GM21786 (cell line): ENCODE measurements around the gene ESAM.
"Not testable (repeated sequence)": the region's sequence is repeated elsewhere in the genome, so short reads cannot be mapped to it uniquely, and the experiment has no call there.

Source experiments
- ATAC-seq: cut with Tn5 transposase; IDR thresholded peaks from one replicate; pipeline ENCODE4 v1.9.1; 2021; ENCODE audit not compliant: unreplicated experiment

The ESAM gene

DNA sequence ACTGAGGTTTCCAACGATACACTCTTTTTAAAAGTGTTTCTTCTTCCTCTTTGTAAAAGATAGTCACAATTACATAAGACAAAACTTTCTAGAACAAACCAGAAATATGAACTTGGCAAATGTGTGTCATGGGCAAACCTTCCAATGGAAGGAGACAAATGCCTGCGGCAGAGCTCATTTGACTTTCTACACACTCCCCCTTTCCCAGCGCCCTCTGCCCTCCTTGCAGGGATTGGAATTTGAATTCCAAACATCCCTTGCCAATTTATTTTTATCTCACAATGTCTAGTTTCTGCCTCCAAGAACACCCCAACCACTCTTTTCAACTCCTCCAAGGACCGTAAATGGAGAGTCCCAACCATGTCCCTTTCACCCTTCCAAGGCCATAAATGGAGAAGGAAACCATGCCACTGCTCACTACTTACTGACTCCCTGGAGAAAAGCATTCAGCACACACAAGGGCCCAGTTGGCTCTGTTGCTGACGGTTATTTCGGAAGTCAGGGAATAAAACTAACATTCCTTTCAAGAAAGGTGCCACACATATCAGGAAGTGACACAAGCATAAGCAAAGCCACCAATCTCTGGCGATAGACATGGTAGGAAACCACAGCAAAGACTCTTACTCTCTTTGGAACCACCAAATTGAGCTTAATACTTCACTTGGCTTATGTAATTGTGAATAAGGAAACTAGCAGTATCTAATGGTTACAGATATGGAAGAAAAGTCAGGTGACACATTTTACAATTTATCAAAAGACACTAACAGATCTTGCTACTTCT, 15.0 kb upstream of the ESAM start:
- no peak for ATAC-seq

DNA sequence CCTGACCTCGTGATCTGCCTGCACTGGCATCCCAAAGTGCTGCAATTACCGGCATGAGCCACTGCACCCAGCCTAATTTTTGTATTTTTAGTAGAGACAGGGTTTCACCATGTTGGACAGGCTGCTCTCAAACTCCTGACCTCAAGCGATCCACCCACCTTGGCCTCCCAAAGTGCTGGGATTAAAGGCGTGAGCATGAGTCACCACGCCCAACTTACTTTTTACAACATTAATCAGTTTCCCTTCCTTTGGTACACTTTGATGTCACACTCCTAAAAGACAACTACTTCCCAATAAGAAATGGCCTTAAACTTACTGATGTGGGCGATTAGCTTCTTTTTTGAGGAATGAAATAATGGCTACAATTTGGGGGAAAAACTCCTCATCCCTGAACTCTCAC, 8.9 kb upstream of the ESAM start:
- ATAC-seq, result not testable (repeated sequence)

DNA sequence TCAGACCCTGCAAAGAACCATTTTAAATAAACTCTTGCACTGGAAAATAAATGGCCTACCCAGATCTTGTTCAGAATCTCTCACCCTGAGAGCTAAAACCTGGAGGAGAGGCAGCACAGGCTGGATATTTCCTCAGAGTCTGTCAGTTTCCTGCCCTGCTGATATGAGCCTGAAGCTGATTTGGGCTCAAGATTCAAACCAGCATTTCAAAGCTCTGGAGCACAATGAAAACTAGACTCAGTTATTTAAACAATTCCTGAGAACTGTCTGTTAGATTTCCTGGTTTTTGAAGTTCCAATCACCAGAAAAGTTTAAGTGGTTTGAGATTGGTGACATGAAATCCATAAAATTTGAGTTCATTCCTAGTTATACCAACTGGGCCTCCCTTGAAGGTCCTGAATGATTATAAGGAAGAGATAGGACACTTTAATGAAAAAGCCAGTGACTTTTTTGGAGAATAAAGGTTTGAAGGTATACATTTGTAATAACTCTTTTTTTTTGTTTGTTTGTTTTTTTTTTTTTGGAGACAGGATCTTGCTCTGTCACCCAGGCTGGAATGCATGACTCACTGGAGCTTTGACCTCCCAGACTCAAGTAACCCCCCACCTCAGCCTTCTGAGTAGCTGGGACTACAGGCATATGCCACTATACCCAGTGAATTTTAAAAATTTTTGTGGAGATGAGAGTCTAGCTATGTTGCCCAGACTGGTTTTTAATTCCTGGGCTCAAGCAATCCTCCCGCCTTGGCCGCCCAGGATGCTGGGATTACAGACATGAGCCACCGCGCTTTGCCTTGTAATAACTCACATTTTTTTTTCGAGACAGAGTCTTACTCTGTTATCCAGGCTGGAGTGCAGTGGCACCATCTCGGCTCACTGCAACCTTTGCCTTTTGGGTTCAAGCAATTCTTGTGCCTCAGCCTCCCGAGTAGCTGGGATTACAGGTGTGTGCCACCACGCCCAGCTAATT, 8.0 kb upstream of the ESAM start:
- no peak for ATAC-seq

DNA sequence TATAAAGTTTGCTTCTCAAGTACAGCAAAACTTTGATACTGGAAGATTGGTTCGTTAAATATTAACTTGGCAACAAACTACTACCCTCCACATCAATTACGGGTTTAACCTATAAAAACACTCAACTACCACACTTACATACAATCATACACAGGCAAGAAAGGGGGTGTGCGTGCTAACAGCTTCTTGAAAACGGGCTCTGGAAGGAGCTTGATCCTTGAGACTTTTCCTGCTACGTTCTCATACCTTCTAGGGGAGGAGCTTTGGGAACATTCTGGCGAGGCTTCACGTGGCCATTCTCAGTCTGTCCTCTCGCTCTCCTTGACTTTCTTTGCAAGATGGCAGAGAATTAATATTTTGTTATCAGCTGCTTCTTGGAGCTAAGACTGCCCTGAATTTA, 6.8 kb upstream of the ESAM start:
- ATAC-seq, result no peak

DNA sequence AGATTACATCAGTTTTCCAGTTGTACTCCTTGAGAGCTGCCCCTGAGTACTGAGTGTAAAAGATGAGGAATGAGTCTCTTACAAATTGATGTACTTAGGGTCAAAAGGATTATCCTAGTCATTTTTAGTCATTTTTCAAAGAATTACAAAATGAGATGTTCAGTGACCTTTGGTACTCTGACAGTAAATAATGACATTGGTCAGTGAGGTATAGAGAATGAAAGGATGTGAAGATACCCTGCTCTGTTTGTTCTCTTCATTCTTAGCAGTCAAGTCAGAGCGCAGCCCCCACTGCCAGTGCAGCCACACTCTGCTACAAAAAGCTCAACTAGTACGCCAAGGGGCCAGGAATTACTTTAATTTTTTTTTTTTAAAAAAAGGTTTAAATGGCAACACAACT, 4.1 kb upstream of the ESAM start:
- ATAC-seq, result no peak

DNA sequence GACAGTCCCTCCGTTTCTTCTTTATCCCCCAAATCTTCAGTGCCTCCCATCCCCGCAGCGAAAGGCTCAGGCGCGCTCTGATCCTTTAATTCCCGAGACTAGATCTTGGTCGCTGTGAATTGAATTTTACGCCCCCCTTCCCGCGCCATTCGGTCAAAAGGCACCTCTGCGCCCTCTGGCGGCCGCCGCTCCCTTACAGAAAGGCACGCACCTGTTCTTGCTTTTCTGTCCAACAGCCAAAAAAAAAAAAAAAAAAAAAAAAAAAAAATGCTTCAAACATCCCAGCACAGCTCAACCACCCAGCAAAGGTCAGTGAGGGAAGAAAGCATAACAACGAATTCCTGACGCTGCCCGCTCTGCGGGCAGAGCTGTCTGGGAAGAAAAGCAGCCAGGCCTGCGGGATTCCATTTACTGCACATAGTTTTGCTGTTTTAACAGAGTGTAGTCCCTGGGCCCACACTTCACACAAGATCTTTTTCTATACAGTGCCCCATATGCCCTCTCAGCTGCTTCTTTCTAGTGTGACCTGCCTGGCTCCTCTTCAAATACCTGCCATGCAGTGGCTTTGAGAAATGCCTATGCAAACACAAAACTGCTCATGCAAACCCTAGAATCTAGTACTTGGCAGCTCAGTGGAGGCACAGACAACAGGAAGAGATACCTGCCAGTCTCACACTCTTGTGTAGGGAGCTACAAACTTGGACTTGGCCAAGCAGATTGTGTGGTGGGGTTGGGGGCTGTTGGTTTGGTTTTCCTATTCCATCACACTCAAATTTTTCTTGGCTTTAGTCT, 1.3 kb upstream of the ESAM start:
- peak; percentile 21 for ATAC-seq

DNA sequence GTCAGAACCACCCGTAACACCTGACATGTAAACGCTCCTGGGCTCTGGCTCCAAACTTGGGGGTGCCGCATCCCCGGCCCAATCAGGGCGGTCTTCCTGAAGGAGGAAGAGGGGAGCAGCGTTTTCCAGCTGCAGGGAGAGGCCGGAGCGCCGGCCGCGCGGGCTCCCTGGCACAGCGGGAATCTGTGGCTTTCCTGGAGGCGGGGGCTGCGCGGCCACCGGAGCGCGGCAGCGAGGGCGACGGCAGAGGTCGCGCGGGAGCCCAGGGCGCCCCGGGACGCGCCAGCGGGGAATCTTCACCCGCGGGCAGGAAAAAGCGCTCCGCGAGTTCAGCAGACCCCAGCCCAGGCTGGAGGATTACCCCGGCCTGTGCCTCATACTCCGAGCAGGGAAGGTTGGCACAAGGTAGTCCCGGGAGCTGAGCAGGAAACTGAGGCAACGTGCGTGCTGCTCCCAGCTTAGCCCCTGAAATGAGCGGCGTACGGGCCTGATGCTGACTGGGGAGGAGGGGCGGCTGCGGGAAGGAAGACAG, 600 bp upstream of the ESAM start:
- peak; percentile 3 for ATAC-seq

DNA sequence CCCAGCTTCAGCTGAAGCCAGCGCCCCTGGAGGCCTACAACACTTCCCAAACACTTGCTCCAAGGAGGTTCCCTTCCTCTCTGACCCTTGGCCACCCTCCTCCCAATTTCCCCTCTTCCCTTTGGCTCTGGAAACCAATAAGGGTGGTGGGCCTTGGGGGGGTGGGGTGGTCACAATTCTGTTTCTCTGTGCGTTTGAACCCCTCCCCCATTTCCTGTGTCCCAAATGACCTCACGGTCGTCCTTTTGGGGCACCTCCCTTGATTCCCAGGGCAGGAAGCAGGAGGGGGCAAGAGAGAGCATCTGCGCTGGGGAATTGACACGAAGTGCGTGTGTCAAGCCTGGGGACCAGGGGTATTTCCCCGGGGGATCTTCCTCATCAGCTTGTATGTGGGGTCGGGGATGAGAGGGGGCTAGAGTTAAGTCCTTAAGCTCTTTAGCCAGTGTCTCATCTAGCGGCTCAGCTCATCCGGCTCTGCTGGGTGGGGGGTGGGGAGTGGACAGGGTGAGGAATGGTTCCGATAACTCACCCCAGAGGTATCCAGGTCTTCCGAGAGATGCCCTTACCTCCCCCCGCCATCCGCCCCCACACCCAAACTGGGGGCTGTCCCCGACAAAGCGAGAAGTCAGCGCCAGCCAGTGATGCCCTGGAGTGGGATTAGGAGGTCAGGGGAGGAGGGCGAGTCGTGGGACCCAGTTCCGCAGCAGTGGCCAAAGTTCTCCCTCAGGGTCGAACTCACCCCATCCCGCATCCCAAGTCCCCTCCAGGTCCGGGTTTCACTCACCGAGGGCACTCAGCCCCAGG, 587 bp downstream of the ESAM start:
- ATAC-seq, result no peak

DNA sequence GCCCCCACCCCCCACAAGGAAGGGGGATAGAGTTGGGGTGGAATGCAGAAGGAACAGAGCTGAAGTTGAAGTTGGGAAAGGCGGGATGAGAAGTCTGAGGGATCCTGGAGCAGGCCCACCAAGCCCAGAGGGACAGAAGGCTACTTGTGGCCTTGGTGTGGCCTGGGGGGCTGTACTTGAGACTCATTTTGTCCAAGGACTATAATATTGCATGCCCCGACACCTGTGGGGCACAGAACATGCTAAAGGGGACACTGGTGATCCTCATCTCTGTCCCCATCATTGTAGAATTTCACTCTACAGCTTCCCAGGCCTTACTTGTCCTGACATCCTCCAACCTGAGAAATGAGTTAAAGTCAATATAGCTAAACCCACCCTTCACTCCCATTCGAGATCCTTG, 1.3 kb downstream of the ESAM start:
- ATAC-seq, result no peak

DNA sequence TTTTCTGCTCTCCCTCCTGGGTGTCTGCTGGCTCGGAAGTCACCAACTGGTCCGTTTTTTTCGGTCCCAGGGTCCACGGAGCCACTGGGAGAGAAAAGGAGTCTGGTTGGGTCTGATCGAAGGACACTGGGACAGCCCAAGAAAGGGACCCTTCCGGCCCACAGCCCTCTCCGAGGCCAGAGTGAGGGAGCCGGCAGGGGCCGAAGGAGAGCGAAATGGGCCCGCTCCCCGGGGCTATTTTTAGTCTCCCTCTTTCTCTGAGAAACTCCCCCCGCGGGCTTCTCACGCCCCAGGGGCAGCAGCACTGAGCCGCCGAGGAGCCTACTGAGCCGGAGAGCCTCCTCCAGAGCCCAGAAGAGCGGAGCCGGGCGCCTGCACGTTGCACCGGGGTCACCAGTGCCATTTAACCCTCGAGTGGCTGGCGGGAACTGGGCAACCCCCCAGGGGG, 1.9 kb downstream of the ESAM start:
- ATAC-seq, result peak; percentile 25

DNA sequence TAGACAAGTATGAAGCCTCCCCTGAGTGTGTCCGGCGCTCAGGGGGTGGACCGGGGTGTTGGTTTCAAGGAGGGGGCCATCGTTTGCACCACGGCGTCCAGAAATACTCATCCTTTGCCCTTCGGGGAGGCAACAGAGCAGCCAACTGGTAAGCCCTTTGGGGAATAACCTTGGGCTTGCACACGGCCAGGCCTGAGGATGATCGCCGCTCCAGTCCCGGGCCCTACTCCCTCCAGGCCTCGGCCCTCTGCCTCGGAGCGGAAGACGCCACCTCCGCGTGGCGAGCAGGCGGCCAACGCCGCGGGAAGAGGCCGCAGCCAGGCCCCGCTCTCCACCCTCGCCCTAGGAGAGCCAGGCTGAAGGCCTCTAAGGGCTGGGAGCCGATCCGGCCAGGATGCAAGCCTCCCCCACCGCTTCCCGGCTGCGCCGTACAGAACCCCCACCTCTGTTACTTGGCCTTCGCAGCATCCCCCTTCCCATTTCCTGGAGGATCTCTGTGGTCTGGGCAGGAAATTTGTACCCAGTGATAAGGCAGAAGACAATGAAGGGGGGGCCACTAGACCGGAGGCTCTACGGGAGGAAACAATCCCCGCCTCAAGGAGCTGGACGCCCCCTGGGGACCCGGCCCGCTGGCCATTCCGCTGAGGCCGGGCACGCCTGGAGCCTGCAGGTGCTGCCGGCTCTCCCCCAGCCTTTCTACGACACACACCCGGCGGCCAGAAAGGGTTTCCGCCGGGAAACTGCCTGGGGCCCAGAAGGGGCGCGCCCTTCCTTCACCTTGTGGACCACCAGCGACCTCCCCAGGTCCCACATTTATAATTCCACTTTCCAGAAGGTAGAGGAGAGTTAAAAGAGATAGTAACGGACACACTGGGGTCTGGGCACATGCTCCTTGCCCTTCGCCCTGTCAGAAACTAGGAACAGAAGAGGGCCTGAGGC, 2.6 kb downstream of the ESAM start:
- peak; percentile 5 for ATAC-seq

DNA sequence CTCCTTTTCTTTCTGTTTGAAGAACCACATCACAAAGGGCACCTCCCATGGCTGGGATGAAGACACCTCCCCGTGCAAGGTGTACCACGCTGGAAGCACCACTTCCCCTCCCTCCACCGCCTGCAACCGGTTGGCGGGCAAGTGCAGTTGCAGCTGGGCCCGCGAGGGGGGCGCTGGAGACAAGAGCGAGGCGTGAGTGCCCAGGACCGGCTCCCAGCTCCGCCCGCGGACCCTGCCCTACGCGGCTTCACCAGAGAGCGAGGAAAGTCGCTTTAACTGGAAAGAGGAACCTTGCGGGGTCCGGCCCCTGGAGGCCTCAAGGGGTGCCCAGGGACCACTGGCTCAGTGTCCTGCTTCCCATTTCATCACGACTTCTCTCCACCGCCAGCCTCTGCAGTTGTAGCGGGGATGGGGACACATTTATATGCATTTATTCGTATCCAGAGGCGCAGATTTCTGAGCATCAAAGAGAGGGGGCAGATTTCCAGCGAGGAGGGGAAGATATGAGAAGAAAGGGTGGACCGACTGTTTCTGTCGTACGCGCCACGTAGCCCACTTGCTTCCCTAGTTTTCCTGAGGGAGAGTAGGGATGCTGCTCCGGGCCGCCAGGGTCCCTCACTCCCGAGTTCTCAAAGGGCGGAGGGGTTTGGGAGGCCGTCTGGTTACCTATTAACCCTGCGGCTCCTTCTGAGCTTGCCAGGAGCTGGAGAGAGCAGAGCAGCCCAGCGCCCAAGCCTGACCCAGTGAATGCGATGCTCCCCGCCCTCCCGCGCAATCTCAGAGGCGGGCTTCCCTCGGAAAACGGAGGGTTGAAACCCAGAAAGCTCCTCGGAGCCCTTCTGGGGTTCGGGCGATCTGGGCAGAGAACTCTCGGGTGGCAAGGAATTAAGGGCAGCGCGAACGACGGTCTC, 3.5 kb downstream of the ESAM start:
- peak; percentile 48 for ATAC-seq

DNA sequence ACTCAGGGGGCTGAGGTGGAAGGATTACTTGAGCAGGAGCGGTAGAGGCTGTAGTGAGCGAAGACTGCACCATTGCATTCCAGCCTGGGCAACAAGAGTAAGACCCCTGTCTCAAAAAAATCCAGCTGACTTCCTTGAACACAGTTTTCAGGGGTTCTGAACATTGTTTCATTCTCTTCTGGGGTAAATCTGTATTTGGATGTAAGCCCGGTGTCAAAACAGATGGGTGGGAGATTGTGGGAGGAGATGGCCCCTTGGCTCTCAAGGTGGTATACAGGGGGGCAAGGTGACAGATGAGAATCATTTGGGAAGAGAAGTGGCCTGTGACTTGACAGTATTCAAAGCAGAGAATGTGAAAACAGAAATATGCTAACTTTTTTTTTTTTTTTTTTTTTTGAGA, 4.8 kb downstream of the ESAM start:
- no peak for ATAC-seq

DNA sequence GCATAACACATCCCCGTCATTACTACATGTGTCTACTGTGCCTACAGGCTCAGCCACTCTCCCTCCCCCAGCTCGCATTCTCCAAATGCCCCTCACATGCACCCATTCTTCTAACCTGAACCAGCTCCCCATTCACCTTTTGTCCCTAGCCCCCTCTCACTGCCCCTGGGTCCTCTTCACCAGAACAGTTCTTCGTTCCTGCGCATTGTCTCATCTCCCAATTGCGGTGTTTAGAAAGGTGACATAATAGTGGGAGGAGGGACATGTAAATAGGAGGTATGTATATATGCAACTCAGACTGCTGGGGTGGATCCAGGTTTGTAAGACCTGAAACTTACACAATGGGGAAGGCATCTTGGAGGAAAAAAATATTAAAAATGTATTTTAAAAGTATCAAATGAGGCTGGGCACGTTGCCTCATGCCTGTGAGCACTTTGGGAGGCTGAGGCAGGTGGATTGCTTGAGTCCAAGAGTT, 5.3 kb downstream of the ESAM start:
- ATAC-seq, result no peak

DNA sequence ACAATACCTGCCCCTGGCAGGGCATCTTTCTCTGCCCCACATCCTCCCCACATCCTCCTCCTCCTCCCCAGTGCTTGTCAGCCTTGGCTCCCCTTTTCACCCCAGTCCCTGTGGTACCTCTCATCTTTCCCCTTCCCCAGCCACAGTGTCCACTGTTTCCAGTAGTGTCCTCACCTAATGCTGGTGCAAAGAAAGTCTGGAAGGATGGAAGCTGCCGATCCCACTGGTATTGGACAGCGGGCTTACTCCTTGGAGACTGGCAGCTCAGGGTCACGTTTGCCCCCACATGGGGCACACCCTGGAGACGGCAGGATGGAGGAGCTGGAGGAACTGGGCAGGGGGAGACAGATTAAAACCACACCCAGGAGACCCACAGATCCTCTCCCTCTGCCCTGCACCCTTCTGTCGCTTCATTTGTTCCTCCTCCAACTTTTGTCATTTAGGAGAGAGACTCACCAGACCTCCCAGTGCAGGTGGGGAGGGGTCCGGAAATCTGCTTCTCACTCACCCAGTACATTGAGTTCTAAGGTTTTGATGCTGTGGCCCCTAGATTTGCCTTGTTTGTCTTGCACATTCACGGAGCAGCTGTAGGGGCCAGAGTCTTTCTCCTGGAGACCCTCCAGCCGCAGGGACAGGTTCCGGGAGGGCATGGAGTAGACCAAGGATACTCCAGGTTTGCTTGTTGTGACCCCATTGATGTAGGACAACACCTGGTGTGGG, 5.9 kb downstream of the ESAM start:
- no peak for ATAC-seq

DNA sequence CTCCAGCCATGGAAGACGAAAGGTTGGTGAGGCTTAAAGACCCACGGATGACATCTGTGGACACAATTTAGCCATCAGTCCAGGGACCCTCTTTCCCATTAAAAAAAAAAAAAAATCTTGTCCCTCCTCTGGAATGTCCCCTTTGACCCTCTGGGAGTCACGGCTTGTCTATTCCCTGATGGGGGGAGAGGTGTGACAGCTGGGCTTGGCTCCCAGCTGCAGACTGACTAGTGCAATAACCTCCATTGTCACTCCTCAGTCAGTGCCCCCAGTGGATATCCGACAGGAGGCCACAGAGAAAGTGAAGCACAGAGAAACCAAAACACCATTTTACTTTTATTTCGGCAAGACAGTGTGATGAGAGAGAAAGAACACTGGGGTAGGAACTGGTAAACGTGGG, 7.4 kb downstream of the ESAM start:
- no peak for ATAC-seq

DNA sequence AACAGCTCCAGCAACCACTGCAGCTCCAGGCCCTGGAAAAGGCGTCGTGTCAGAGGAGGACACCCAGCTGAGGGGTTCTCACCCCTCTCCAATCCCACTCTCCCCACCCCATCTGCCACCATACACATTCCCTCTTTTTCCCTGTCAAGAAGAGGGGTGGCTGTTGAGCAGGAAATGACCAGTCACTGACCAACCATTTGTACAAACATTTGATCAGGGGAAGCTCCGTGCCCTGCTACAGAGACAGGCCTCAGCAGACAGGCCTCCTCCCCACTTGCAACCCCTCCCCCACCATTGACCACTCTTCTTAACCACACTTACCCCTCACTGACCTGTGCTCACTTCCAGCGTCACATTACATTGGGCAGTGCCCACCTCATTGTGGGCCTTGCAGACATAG, 7.8 kb downstream of the ESAM start:
- ATAC-seq, result no peak
